GM18508 (cell line): ENCODE results near the gene CCDC157.
"Not testable (repeated sequence)": the region's sequence is repeated elsewhere in the genome, so short reads cannot be mapped to it uniquely, and the experiment has no call there.

Experiments used
- ATAC-seq: cut with Tn5 transposase; IDR thresholded peaks from one replicate; pipeline ENCODE4 v1.9.1; 2021; ENCODE audit warnings: moderate number of reproducible peaks; ENCODE audit not compliant: insufficient read depth, unreplicated experiment

The CCDC157 gene

DNA sequence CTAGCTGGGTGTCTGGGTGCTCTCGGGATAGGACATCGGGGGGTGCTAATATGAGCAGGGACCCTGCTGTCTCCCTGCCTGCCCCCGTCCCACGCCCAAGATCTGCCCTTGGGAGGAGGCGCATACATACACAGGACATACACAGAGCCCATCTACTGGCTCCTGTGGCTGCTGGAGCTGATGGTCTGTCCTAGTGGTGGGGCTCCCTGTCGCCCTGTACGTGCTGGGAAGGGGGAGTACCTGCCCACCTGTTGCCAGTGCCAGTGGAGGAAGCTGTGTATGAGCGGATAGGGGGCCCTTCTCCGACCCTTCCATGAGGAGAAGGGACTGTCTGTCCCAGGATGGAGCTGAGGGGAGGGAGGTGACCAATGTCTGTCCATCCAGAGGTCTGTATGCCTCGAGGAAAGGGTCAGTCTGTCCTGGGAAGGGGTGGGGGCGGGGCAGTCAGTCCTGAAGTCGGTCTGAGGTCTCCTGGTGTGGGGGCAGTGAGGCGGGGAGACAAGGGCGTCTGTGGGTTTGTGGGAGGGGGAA, 31.0 kb upstream of the CCDC157 start:
- no peak for ATAC-seq

DNA sequence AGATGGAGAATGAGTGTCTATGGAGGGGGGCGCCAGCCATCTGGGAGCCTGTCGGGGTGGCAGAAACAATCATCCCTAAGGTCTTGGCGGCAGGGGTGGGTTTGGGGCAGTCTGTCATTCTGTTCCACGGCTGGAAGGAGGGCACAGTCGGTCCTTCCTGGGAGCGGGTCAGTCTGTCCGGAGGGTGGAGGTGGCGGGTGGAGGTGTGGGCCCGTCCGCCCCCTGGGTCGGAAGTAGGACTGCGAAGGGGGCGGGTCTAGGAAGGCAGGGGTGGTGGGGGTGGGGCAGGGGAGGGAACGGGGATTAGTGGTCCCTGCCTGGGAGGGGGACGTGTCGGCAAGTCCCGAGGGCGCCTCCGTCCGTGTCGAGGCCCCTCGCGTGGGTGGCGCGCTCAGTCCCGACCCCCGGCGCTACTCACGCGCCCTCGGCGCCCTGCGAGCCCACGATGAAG, 30.5 kb upstream of the CCDC157 start:
- no peak for ATAC-seq

DNA sequence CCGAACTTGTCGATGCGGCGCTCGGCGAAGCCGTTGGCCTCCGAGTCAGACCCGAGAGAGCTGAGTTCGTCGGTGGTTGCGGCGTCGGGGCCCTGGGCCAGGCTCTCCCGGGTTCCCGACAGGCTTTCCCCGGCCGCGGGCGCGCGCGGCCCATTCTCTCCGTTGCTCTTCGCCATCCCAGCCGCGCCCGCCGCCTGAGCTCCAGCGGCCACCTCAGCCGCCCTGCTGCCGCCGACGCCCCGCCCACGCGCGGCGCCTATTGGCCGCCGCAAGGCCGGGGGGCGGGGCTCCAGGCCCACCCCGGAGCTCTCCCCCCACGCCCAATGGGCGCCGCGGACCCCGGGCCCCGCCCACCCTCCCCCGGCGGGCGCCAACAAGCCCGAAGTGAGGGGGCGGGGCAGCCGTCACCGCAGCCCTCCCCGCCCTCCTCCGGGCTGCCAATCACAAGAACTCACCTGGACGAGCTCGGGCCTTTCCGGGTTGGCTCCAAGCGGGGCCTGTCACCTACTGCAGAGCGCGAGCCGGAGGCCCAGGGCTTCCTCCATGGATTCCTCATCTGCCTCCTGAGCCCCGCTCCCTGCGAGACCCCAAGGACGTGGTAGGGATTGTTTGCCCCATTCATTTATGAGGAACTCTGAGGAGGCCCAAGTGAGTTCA, 30.0 kb upstream of the CCDC157 start, which contains the start of gene TBC1D10A:
Gene TBC1D10A, minus strand, starts transcription at position 236 of the 657 bp plus-strand sequence. Its CDS starts 60 bp downstream, at position 176.
- no peak for ATAC-seq

DNA sequence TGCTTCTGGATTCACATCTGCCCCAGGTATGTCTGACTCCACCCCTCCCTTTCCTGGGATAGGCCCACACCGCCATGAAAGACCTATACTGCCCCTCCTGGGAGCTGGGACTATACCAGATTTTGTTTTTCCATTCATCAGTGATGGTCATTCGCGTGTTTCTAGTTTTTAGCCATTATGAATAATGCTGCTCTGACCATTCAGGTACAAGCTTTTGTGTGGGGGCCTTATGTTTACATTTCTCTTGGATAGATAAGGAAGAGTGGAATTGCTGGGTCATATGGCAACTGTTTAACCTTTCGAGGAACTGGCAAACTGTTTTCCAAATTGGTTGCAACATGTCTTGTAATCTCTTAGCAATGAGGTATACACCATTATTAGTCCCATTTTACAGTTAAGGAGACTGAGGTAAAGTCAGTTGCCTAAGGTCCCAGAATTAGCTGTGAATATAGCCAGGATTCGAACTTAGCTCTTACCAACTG, 28.9 kb upstream of the CCDC157 start:
- no peak for ATAC-seq

DNA sequence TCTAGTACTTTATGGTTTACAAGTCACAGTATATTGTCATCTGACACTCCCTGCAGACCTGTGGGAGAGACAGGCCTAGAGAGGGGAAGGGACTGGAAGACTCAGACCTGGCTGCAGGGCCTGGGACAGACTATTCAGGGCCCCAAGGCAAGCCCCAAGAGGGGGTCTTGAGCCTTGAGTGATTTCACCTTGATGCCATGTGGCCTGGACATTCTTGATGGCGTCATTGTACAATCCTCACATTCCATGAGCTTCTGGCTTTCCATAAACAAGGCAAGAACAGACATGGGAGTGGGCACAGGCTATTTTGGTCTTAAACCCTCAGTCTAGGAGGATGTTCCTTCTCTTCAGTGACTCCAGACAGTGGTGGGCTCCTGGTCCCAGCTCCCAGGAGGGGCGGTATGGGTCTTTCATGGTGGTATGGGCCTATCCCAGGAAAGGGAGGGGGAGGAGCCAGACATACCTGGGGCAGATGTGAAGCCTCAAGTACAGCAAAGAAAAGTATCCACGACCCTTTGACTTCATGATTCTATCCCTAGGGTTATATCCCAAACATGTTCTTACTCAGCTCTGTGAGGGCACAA, 28.2 kb upstream of the CCDC157 start:
- no peak for ATAC-seq

DNA sequence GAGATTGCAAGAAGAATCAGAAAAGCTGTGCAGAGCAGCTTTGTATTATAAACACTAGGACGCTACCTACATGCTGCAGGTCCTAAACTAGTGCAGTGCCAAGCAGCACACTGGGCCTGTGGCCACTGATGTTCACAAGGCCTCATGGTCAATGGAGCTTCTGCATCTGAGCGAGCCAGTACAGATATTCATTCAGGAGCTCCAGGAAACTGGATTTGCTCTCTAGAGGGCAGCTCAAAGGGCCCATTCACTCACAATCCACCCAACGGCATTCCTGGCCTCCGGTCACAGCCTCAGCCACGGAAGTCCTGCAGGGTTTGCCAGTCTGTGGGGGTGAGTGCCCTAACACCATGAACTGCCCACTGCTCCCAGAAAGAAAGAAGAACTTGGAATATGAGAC, 24.3 kb upstream of the CCDC157 start:
- ATAC-seq: no peak

DNA sequence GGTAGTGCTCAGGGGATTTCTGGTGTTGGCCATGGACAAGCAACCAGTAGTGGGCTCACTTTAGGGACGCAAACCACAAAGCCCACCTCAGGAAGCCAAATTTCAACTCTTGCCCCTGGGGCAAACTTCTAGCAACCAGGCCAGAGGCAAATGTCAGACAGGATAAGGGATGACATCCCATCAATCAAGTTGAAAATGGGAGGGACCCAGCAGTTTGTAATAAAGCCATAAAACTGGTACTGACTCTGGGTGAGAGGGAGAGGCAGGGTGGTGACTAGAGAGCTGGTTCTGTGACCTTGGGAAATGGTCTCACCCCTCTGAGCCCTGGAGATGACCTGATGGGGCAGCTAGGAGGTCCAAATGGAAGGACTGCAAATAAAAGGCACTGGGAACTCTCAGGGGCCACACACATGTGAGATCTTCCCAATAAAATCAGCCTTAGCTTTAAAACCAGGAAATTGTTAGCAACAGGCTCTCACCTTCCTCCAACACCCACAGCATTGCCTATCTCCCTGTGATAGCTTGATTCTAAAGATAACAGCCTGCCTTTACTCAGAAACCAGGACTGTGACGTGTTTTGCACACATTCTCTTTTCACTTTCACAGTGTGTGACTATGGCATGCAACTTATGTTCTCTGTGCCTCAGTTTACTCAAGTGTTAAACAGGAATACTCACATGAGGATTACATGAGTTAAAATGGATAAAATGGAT, 23.7 kb upstream of the CCDC157 start:
- ATAC-seq: no peak

DNA sequence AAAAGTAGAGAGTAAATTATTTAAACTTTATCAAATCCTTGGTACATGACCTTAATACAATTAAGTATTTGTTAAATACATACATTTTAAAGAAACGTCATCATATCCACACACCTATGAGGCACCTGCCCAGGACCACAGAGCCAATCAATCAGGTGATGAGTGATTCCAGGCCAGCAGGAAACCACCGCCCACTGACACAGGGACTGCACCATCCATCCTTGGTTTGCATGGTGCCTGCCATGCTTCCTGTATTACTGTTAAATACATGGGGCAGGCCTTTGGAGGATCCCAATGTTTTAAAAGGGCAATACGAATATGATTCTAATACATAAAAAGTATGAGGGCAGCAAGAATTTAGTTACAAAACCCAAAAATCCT, 23.1 kb upstream of the CCDC157 start:
- ATAC-seq: no peak

DNA sequence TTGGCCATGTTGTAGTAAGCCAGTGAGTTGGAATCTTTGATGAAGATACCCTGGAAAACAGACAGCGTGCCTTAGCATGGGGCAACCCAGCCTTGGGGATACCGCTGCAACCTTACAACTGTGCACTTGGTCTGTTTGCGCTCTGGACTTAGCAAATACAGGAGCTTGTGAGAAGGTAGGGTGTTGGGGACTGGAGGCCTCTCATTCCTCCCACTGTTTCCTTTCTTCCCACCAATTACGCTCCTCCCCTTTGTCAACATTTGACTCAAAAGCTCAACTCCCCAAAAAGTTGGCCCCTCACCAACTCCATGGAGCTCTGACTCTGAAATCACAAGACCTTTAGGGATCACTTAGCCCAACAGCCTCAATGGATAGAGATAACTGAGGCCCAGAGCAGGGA, 22.2 kb upstream of the CCDC157 start:
- ATAC-seq: no peak

DNA sequence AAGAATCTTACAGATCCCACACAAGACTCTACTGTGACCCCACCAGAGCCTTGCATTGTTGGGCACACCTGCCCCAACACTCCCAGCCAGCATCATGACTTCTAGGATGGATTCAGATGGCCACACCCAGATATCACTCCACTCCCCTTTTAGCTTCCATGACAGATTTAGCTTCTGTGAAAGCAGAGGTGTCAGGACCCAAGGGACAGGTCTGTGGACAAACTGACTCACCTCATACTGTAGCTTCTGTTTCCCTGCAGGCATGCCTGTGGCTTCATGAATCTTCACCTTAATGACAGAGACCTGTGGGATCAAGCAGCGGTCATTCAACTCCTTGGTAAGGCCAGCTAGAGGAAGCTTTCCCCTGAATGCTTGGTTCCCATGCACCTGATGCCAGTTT, 21.6 kb upstream of the CCDC157 start:
- no peak for ATAC-seq

DNA sequence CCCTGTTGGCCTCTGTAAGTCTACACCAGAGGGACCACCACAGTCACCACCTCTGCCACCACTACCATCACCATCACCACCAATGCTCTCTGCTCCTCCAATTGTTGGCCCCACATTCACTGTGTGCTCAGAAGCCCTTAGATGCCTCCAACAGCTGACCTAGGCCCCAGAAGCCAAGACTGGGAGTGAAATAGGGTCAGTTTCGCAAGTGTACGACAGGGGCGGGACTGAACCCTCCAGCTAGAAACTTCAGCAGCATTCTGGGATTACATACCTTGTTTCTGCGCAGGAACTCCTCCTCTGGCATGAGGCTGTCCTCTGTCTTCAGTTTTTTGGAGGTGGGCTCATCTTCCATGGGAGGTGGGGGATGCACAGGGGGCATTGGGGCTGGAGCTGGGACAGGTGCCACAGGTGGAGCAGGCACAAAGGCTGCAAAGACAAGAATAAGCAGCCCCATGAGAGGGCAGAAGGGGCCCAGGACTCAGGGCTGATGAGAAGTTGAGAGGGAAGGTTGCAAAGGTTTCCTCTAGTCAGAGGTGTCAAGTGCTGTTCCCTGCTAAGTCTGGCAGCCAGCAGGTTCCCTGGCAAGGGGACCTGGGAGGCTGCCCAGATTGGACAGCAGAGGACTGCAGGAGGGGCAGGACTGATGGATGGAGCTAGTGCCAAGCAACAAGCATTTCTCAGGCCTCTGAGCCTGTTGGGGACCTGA, 19.9 kb upstream of the CCDC157 start:
- ATAC-seq: no peak

DNA sequence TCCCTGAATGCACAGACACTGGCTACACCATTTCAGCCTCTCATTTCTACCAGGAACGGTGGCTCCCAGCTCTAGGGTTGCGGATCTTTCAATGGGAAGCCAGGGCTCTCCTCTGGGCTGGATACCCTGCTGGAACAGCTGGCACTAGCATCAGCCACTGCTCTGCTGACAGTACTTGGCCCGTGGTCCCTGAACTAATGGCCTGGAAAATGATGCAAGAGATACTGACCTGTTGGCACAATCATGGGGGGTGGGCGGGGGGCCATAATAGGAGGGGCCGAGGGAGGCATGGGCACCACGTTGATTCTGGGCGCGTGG, 19.4 kb upstream of the CCDC157 start:
- no peak for ATAC-seq

DNA sequence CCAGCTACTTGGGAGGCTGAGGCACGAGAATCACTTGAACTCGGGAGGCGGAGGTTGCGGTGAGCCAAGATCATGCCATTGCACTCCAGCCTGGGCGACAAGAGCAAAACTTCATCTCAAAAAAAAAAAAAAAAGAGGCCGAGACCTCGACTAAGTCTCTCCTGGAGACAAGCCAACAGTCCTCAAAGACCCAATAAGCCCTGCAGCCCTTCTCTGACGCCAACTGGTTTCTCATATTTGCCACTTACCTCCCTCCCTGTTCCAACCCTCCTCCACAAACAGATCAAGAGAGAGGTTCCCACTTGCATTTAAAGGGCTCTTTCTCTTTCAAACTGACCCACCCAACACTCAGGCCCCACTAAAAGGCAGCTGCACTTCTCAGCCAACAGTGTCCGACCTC, 18.5 kb upstream of the CCDC157 start:
- not testable (repeated sequence) for ATAC-seq

DNA sequence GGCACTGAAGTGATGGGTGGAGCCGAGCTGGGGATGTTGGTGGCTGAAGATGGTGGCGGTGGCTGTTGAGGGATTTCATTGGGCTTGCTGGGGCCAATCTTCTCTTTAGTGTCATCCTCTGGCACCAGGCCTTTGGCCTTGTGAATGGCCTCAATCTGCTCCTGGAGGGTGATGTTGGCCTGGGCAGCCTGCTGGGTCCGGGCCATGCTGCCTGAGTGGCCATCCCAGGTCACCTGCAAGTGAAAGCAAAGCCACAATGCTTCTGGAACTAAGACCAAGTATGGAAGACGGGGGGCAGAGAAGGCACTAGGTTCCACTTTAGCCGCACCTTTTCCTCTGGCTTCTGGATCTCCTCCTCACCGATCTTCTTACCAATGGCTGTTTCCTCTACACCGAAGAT, 18.0 kb upstream of the CCDC157 start:
- ATAC-seq: no peak

DNA sequence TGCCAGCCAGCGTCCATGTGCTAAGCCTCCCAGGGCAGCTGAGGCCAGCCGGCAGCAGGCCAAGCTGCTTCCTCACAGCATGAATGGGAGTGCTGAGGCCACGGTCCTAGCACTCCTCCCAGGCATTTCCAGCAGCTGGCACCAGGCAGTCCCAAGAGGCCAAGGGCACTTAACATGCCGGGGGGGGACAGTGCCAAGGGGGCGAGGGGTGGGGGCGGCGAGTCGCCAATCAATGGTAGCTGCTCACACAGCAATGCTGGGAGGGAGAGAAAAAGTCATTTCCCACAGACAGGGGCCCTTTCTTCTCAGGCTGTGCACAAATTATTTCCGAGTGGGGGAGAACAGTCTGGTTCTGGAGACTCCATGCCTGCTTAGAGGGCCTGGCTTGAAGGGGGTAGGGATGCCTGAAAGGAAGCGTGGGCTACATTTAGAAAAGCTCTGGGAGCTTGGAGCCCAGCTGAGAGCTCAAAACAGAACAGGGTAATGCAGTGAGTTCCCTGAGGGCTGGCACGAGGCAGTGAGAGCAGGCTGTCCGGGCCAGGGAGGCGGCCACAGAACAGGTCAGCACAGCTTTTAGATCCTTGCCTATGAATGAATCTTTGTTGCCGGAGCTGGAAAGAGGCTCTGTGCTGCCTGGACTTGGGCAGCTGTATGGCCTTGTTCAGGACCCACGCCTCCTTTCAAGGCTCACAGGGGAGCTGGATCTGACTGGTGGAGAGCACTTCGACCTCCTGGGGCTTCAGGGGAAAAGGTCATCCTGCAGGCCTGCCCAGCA, 15.7 kb upstream of the CCDC157 start:
- no peak for ATAC-seq

DNA sequence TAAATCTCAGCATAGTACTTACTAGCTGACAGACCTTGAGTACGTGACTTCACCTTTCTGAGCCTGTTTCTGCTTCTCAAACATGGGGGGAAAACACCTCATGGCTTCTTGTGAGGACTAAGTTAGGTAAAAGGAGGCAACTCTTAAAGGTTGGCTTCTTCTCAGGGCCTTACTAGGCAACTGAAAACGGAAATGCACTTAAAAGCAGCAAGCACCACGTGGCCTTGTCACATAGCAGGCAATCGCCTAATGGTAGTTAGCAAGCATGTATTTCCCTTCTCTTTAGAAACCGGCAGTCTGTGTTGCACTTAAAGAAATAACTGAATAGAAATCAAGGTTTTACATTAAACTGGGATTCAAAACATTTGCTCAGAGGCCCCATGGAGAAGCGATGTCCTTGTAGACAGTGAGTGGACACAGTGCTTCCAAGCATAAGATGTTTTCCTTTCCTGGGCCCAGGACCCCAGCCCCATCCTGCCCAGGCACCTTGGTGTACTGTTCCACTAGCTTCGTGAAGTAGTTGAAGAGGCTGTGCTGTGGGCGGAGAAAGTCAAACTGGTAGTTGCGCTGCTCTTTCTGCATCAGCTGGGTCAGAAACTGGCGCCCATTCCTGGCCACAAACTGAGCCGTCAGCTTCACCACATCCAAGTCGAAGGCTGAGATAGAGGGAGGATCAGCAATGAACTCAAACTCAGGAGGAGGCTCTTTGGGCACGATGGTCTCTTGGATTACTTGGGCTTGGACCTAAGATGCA, 12.2 kb upstream of the CCDC157 start:
- ATAC-seq: no peak

DNA sequence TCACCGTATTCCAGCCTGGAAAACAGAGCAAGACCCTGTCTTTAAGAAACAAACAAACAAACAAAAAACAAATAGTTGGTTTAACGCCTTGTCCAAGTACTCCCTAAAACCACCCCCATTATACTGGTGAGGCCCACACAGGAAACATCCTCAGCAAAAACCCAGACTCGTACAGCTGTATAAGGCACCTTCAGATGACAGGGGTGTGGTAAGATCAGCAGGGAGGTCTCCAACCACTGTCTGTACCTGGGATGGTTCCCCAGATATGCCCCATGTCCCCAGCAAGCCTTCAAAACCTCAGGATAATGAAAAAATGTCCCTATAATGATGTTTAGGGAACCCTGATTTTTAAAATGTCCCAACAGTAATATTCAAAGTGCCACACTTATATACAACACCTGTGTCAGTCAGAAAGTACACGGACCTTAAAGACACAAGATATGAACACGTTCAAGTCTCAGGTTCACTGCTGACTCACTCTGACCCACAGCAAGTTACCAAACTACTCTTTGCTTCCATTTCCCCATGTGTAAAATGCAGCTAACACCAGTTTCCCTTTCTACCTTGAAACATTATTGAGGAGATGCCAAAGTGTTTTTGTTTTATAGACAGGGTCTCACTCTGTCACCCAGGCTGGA, 9.4 kb upstream of the CCDC157 start:
- no peak for ATAC-seq

DNA sequence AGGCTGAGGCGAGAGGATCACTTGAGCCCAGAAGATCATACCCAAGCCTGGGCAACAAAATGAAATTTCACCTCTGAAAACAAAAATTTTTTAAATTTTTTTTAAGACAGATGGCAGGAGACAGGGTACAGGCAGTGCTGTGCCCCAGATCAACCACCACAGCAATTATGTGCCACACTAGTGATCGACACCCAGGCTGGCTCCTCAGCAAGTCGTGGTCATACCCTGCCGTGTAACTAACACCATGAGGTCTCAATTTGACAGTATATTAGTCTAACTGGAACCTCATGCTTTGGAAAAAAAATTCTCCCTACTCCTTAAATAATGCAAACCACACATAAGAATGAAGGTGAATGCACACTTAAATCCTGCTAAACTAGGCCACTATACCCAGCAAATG, 8.4 kb upstream of the CCDC157 start:
- ATAC-seq: no peak

DNA sequence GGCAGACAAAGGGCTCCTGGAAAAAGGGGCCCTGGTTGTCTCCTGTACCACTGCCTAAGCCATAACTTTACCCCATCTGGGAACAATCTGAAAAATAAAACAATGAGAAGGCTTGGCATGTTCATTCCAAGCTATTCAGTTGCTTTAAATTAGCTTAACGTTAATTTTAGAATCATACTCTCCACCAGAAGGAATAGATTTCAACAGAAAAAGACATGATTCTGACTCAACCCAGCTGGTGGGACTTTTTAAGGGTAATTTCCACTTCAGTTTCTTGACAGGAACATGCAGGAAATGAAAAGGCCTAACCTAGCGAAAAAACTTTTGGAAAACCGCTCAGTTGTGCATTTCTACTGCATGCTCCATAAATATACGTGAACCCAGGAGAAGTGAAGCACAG, 8.0 kb upstream of the CCDC157 start:
- ATAC-seq: no peak
